Uterus (tissue), 2 donors: ENCODE results near the gene IGFALS.

ENCODE experiments used
- POLR2A ChIP-seq, 2 donors: fragments of 450-650 bp; IDR thresholded peaks; one replicate each; pipeline ENCODE4 v1.6.1; 2016; ENCODE audit warnings: antibody characterized with exemption in 2 of 2, mild to moderate bottlenecking in 1 of 2, moderate library complexity in 1 of 2
- TF ChIP-seq, protein P1 (sequence below), 4 experiments: fragments of 200-600 bp in 2 of 4; fragments of 450-650 bp in 2 of 4; sonication (generic) in 2 of 4; IDR thresholded peaks; one replicate each; pipeline ENCODE4 v1.5.1; 2016 to 2019; ENCODE audit warnings: antibody characterized with exemption in 4 of 4, mild to moderate bottlenecking in 2 of 4, moderate library complexity in 1 of 4

DNA sequence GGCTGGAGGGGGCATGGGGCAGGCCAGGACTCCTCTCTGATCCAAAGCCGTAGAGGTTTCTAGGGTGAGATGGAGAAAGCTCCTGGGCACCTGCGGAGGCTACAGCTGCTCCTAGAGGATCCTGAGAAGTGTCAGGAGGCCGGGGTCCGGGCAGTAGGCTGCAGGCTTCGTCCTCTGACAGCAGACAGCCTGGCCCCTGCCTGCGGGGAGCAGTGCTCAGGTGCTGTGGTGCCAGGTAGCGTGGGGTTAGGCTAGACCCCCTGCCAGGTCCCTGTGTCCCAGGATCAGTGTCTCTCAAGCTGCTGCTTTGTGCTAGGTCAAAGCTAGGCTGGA, 19.1 kb downstream of the IGFALS start:
- TF ChIP-seq, protein P1, sequence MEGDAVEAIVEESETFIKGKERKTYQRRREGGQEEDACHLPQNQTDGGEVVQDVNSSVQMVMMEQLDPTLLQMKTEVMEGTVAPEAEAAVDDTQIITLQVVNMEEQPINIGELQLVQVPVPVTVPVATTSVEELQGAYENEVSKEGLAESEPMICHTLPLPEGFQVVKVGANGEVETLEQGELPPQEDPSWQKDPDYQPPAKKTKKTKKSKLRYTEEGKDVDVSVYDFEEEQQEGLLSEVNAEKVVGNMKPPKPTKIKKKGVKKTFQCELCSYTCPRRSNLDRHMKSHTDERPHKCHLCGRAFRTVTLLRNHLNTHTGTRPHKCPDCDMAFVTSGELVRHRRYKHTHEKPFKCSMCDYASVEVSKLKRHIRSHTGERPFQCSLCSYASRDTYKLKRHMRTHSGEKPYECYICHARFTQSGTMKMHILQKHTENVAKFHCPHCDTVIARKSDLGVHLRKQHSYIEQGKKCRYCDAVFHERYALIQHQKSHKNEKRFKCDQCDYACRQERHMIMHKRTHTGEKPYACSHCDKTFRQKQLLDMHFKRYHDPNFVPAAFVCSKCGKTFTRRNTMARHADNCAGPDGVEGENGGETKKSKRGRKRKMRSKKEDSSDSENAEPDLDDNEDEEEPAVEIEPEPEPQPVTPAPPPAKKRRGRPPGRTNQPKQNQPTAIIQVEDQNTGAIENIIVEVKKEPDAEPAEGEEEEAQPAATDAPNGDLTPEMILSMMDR (IDR thresholded peaks at IDR 0.05), result no peak
- TF ChIP-seq POLR2A (IDR thresholded peaks at IDR 0.05), result no peak
